PC-9 (cell line): Measurements from ENCODE around the gene HTT-AS. TPM values are rescaled to one million over a fixed set of nuclear protein-coding genes. Genes with fewer than 3 reads are reported as not detected.

ENCODE experiments used
- BruUV-seq: library from RNA; stranded (reverse); fragments of 400-500 nt; replicated peaks from 2 replicates; lab custom pipeline; 2021; lab: Mats Ljungman, UMichigan
- CTCF ChIA-PET: fragments of 300-600 bp; sonication (Branson Sonifier 250); formaldehyde crosslinking; loops from one replicate; lab custom pipeline; 2022; ENCODE audit warnings: antibody characterized with exemption; lab: Charles Lee
- POLR2A ChIA-PET: fragments of 300-600 bp; sonication (Branson Sonifier 250); formaldehyde crosslinking; loops from one replicate; lab custom pipeline; 2022; ENCODE audit warnings: antibody characterized with exemption; ENCODE audit not compliant: unreplicated experiment; lab: Charles Lee
- DNase-seq, 2 experiments: peaks; one replicate each; pipeline versions ENCODE4 v3.0.0 to v3.0.0-alpha.2; 2015 to 2022; ENCODE audit warnings: mixed read lengths in 1 of 2
- H2AFZ ChIP-seq: fragments of 200-600 bp; sonication (generic); 2 replicates; pipeline ENCODE4 v1.8.1; 2017; ENCODE audit warnings: antibody characterized with exemption
- H3F3A ChIP-seq: fragments of 200-600 bp; sonication (generic); 2 replicates; pipeline ENCODE4 v1.8.1; 2017; ENCODE audit warnings: antibody characterized with exemption, mild to moderate bottlenecking, low read depth; ENCODE audit not compliant: insufficient read depth
- H3K27ac ChIP-seq: fragments of 200-600 bp; sonication (generic); 2 replicates; pipeline ENCODE4 v1.6.1; 2016; ENCODE audit warnings: mixed run types
- H3K27me3 ChIP-seq: fragments of 200-600 bp; sonication (generic); 2 replicates; pipeline ENCODE4 v1.6.1; 2016; ENCODE audit warnings: low read depth, mixed run types; ENCODE audit not compliant: insufficient read depth
- H3K36me3 ChIP-seq: fragments of 200-600 bp; sonication (generic); 2 replicates; pipeline ENCODE4 v1.6.1; 2016; ENCODE audit warnings: low read depth, mixed run types
- H3K4me1 ChIP-seq: fragments of 200-600 bp; sonication (generic); replicated peaks from 2 replicates; pipeline ENCODE4 v1.6.1; 2016; ENCODE audit warnings: mixed run types; ENCODE audit not compliant: insufficient read depth
- H3K4me2 ChIP-seq: fragments of 200-600 bp; sonication (generic); 2 replicates; pipeline ENCODE4 v1.6.1; 2017; ENCODE audit warnings: mixed run types
- H3K4me3 ChIP-seq: fragments of 200-600 bp; sonication (generic); 2 replicates; pipeline ENCODE4 v1.6.1; 2016; ENCODE audit warnings: mixed run types
- H3K79me2 ChIP-seq: fragments of 200-600 bp; sonication (generic); 2 replicates; pipeline ENCODE4 v1.6.1; 2017; ENCODE audit warnings: low read depth, mixed run types
- H3K9me2 ChIP-seq: fragments of 200-600 bp; sonication (generic); 2 replicates; pipeline ENCODE4 v1.8.1; 2017; ENCODE audit warnings: mild to moderate bottlenecking; ENCODE audit not compliant: insufficient read depth
- H3K9me3 ChIP-seq: fragments of 200-600 bp; sonication (generic); 2 replicates; pipeline ENCODE4 v1.8.1; 2016; ENCODE audit warnings: low read depth; ENCODE audit not compliant: insufficient read depth
- H4K20me1 ChIP-seq: fragments of 200-600 bp; sonication (generic); 2 replicates; pipeline ENCODE4 v1.8.1; 2017; ENCODE audit not compliant: insufficient read depth
- EZH2 ChIP-seq: fragments of 200-600 bp; sonication (generic); IDR thresholded peaks from 2 replicates; pipeline ENCODE4 v1.8.0; 2017; ENCODE audit warnings: antibody characterized with exemption, low read depth
- intact Hi-C: fragments of 100-400 bp; cut with micrococcal nuclease; formaldehyde crosslinking; loops from one replicate; pipeline ENCODE4 v1.10.0; 2022; ENCODE audit not compliant: unreplicated experiment
- total RNA-seq: library from RNA; stranded (reverse); gene quantifications from 2 replicates; pipeline ENCODE4 v1.2.3, GENCODE V29; 2021
- TF ChIP-seq, protein P1 (sequence below): fragments of 200-600 bp; sonication (generic); conservative IDR thresholded peaks from 2 replicates; pipeline ENCODE4 v1.6.1; 2017; ENCODE audit warnings: mixed run types, antibody characterized with exemption, mild to moderate bottlenecking, moderate library complexity

The HTT-AS gene
- total RNA-seq, 1 experiment from 2014 or later, result not detected

- Histone ChIP-seq H3K79me2 (no peaks in the 10 kb centered on the region), H3K36me3 (no peaks in the 10 kb centered on the region), H3K4me2 (no peak overlapping the region), H4K20me1 (no peaks in the 10 kb centered on the region), H3K27ac (no peak overlapping the region), H3K4me3 (no peak overlapping the region), H3K9me3 (no peaks in the 10 kb centered on the region), H3K4me1 (no peaks in the 10 kb centered on the region), H2AFZ (no peak overlapping the region), H3F3A (no peaks in the 10 kb centered on the region), H3K9me2 (no peaks in the 10 kb centered on the region), H3K27me3 (no peaks in the 10 kb centered on the region)
- intact Hi-C loops, result no loop called here
- DNase-seq, result no peak
- BruUV-seq, result no TSS peak
- ChIA-PET POLR2A (no interaction called here), CTCF (no interaction called here)
- no peak for TF ChIP-seq EZH2
- TF ChIP-seq, protein P1, sequence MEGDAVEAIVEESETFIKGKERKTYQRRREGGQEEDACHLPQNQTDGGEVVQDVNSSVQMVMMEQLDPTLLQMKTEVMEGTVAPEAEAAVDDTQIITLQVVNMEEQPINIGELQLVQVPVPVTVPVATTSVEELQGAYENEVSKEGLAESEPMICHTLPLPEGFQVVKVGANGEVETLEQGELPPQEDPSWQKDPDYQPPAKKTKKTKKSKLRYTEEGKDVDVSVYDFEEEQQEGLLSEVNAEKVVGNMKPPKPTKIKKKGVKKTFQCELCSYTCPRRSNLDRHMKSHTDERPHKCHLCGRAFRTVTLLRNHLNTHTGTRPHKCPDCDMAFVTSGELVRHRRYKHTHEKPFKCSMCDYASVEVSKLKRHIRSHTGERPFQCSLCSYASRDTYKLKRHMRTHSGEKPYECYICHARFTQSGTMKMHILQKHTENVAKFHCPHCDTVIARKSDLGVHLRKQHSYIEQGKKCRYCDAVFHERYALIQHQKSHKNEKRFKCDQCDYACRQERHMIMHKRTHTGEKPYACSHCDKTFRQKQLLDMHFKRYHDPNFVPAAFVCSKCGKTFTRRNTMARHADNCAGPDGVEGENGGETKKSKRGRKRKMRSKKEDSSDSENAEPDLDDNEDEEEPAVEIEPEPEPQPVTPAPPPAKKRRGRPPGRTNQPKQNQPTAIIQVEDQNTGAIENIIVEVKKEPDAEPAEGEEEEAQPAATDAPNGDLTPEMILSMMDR, result no peak
Observed at GRCh38 chr4:3067473-3068001, 6.8 kb downstream of the HTT-AS start.

DNA sequence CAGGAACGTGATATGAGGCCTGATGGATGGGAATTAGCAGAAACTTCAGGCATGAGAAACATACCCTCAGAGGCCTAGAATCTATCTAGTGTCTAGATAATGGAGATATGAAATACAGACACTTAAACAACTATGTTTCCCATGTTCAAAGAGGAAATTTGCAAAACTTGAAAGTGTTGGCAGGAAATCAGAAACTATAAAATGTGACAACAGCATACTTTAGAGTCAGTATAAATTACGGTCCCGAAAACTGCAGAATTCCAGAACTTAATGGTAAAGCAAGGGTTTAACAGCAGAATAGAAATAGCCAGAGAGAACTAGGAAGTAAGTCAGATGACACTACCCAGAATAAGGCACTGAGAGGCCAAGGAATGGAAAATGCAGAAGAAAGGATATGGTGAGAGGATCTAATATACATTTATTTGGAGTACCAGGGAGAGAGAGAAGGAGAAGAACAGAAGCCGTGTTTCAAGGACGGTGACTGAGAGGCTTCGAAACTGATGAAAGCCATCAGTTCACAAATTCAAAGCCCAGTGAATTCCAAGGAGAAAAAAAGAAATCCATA, 7.4 kb downstream of the HTT-AS start:
- Histone ChIP-seq H3K4me3 (no peak overlapping the region), H3K79me2 (no peaks in the 10 kb centered on the region), H3K9me2 (no peaks in the 10 kb centered on the region), H3K36me3 (no peaks in the 10 kb centered on the region), H2AFZ (no peak overlapping the region), H3K4me1 (no peaks in the 10 kb centered on the region), H3F3A (no peaks in the 10 kb centered on the region), H3K4me2 (no peak overlapping the region), H3K27me3 (no peaks in the 10 kb centered on the region), H3K27ac (no peak overlapping the region), H3K9me3 (no peaks in the 10 kb centered on the region), H4K20me1 (no peaks in the 10 kb centered on the region)
- intact Hi-C loops, result no loop called here
- TF ChIP-seq, protein P1, result no peak
- TF ChIP-seq EZH2, result no peak
- no peak for DNase-seq
- no TSS peak for BruUV-seq
- CTCF ChIA-PET, result no interaction called here
- POLR2A ChIA-PET, result no interaction called here

DNA sequence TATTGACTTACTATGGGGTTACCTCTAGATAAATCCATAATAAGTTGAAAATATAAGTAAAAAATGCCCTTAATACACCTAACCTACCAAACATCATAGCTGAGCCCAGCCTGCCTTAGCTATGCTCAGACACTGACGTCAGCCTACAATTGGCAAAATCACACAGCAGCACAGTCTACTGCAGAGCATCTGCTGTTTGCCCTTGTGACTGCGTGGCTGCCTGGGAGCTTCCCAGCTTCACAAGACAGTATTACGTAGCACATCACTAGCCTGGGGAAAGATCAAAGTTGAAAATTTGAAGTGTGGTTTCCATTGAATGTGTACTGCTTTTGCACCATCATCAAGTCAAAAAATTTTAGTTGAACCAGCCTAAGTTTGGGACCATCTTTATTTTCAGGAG, 8.8 kb downstream of the HTT-AS start:
- no peaks in the 10 kb centered on the region for H3K9me2 ChIP-seq
- no peaks in the 10 kb centered on the region for H3K9me3 ChIP-seq
- ChIA-PET POLR2A (no interaction called here), CTCF (no interaction called here)
- TF ChIP-seq, protein P1, result no peak
- TF ChIP-seq EZH2, result no peak
- no peak overlapping the region for H3K4me2 ChIP-seq
- H3F3A ChIP-seq, result no peaks in the 10 kb centered on the region
- H3K4me3 ChIP-seq, result no peak overlapping the region
- no peak overlapping the region for H3K27ac ChIP-seq
- BruUV-seq, result no TSS peak
- intact Hi-C loops, result no loop called here
- no peak overlapping the region for H2AFZ ChIP-seq
- DNase-seq, result no peak
- no peaks in the 10 kb centered on the region for H3K79me2 ChIP-seq
- H3K4me1 ChIP-seq, result no peaks in the 10 kb centered on the region
- no peaks in the 10 kb centered on the region for H4K20me1 ChIP-seq
- H3K27me3 ChIP-seq, result no peaks in the 10 kb centered on the region
- H3K36me3 ChIP-seq, result no peaks in the 10 kb centered on the region
